IMR-90 (cell line): Measurements from ENCODE around the gene PFDN5. TPM values are rescaled to one million over a fixed set of nuclear protein-coding genes. Genes with fewer than 3 reads are reported as not detected.

ENCODE experiments used
- ATAC-seq: fragments of 200-7000 bp; cut with Tn5 transposase; 2 replicates; pipeline ENCODE4 v1.9.1; 2020; ENCODE audit warnings: low read depth, mild to moderate bottlenecking, moderate library complexity
- BruUV-seq: library from RNA; stranded (reverse); fragments of 400-500 nt; replicated peaks from 2 replicates; lab custom pipeline; 2021; lab: Mats Ljungman, UMichigan
- CTCF ChIA-PET: fragments of 300-600 bp; formaldehyde crosslinking; extraction: SDS; loops from one replicate; lab custom pipeline; 2021; ENCODE audit warnings: antibody characterized with exemption; lab: Yijun Ruan, JAX
- POLR2A ChIA-PET: fragments of 300-600 bp; sonication (Branson Sonifier 250); formaldehyde crosslinking; loops from one replicate; lab custom pipeline; 2022; ENCODE audit warnings: antibody characterized with exemption; ENCODE audit not compliant: unreplicated experiment; lab: Charles Lee
- DNase-seq: peaks from one replicate; pipeline ENCODE4 v3.0.0; 2013
- H2AFZ ChIP-seq: replicated peaks from 2 replicates; pipeline ENCODE3; 2013; ENCODE audit warnings: low read length, mild to moderate bottlenecking; ENCODE audit not compliant: poor library complexity
- H2AK5ac ChIP-seq: 2 replicates; pipeline ENCODE4 v1.6.1; 2013; ENCODE audit warnings: low read depth, low read length, inconsistent platforms
- H2AK9ac ChIP-seq: replicated peaks from 2 replicates; pipeline ENCODE3; 2013; ENCODE audit warnings: mild to moderate bottlenecking, low read depth, low read length, moderate library complexity; ENCODE audit not compliant: poor library complexity
- H2BK120ac ChIP-seq: 2 replicates; pipeline ENCODE4 v1.6.1; 2013; ENCODE audit warnings: low read depth, low read length, inconsistent platforms
- H2BK15ac ChIP-seq: 3 replicates; pipeline ENCODE4 v1.6.1; 2013; ENCODE audit warnings: low read depth, low read length, inconsistent platforms
- H2BK20ac ChIP-seq: 2 replicates; pipeline ENCODE4 v1.6.1; 2013; ENCODE audit warnings: low read depth, mild to moderate bottlenecking, inconsistent platforms, low read length, moderate library complexity
- H2BK5ac ChIP-seq: 2 replicates; pipeline ENCODE4 v1.6.1; 2013; ENCODE audit warnings: mild to moderate bottlenecking, low read depth, low read length, inconsistent platforms; ENCODE audit not compliant: poor library complexity, severe bottlenecking
- H3K14ac ChIP-seq: replicated peaks from 2 replicates; pipeline ENCODE4 v1.6.1; 2013; ENCODE audit warnings: low read depth, low read length, inconsistent platforms
- H3K18ac ChIP-seq: 2 replicates; pipeline ENCODE4 v1.6.1; 2013; ENCODE audit warnings: low read depth, low read length, control low read depth
- H3K23ac ChIP-seq: 2 replicates; pipeline ENCODE4 v1.6.1; 2013; ENCODE audit warnings: low read depth, low read length, inconsistent platforms
- H3K27ac ChIP-seq: 2 replicates; pipeline ENCODE4 v1.5.1; 2013; ENCODE audit warnings: mild to moderate bottlenecking, control low read depth, low read length; ENCODE audit not compliant: insufficient read depth
- H3K27me3 ChIP-seq: 2 replicates; pipeline ENCODE4 v1.6.1; 2013; ENCODE audit warnings: low read length; ENCODE audit not compliant: control insufficient read depth, insufficient read depth
- H3K36me3 ChIP-seq: 2 replicates; pipeline ENCODE4 v1.6.1; 2013; ENCODE audit warnings: low read length, mixed read lengths; ENCODE audit not compliant: control insufficient read depth, insufficient read depth
- H3K4ac ChIP-seq: 2 replicates; pipeline ENCODE4 v1.6.1; 2013; ENCODE audit warnings: low read depth, low read length, inconsistent platforms
- H3K4me1 ChIP-seq: 2 replicates; pipeline ENCODE4 v1.6.1; 2013; ENCODE audit warnings: low read length, mixed read lengths; ENCODE audit not compliant: control insufficient read depth, insufficient read depth
- H3K4me2 ChIP-seq: 2 replicates; pipeline ENCODE4 v1.6.1; 2013; ENCODE audit warnings: low read depth, mild to moderate bottlenecking, control low read depth, low read length, moderate library complexity
- H3K4me3 ChIP-seq: 2 replicates; pipeline ENCODE4 v1.5.1; 2013; ENCODE audit warnings: low read depth, mild to moderate bottlenecking, control low read depth, low read length, moderate library complexity; ENCODE audit not compliant: insufficient read depth
- H3K56ac ChIP-seq: 2 replicates; pipeline ENCODE4 v1.6.1; 2013; ENCODE audit warnings: low read length, inconsistent platforms; ENCODE audit not compliant: insufficient read depth; ENCODE audit errors: extremely low read depth
- H3K79me1 ChIP-seq, 2 experiments: 2 replicates each; pipeline ENCODE4 v1.6.1; 2013; ENCODE audit warnings: low read length in 2 of 2, inconsistent platforms in 1 of 2, low read depth in 1 of 2
- H3K9ac ChIP-seq: 2 replicates; pipeline ENCODE4 v1.6.1; 2013; ENCODE audit warnings: low read depth, low read length, control low read depth
- H3K9me1 ChIP-seq: 2 replicates; pipeline ENCODE4 v1.6.1; 2013; ENCODE audit warnings: low read length, inconsistent platforms; ENCODE audit not compliant: insufficient read depth
- H3K9me3 ChIP-seq: 2 replicates; pipeline ENCODE4 v1.6.1; 2013; ENCODE audit warnings: low read length; ENCODE audit not compliant: control insufficient read depth, insufficient read depth
- H4K20me1 ChIP-seq: 2 replicates; pipeline ENCODE4 v1.6.1; 2013; ENCODE audit warnings: low read length, inconsistent platforms; ENCODE audit not compliant: insufficient read depth
- H4K5ac ChIP-seq: 2 replicates; pipeline ENCODE4 v1.6.1; 2013; ENCODE audit warnings: mild to moderate bottlenecking, low read depth, low read length, control low read depth
- H4K8ac ChIP-seq, 2 experiments: 2 replicates each; pipeline ENCODE4 v1.6.1; 2013; ENCODE audit warnings: low read depth in 2 of 2, low read length in 2 of 2, control low read depth in 1 of 2, inconsistent platforms in 1 of 2
- H4K91ac ChIP-seq: 2 replicates; pipeline ENCODE4 v1.6.1; 2013; ENCODE audit warnings: low read depth, low read length, inconsistent platforms; ENCODE audit not compliant: insufficient read depth
- MXI1 ChIP-seq: IDR thresholded peaks from 2 replicates; pipeline ENCODE4 v1.6.1; 2012; ENCODE audit warnings: low read depth, mild to moderate bottlenecking, low read length, moderate library complexity, borderline replicate concordance
- POLR2A ChIP-seq: IDR thresholded peaks from 2 replicates; pipeline ENCODE4 v1.6.1; 2012; ENCODE audit warnings: mild to moderate bottlenecking, low read depth, low read length
- RAD21 ChIP-seq: IDR thresholded peaks from 2 replicates; pipeline ENCODE4 v1.6.1; 2012; ENCODE audit warnings: low read length, improper control_type of control experiment
- RCOR1 ChIP-seq: IDR thresholded peaks from 2 replicates; pipeline ENCODE4 v1.6.1; 2012; ENCODE audit warnings: mild to moderate bottlenecking, low read length, improper control_type of control experiment; ENCODE audit not compliant: insufficient replicate concordance
- WGBS, 2 experiments: methylation state at CpG; one replicate each; pipeline versions ENCODE4 v1.1.5 to v1.1.7; 2013; ENCODE audit warnings: missing lambda C conversion rate in 2 of 2; ENCODE audit not compliant: insufficient read length in 1 of 2; ENCODE audit errors: extremely low coverage in 2 of 2; 5-methylcytosine and 5-hydroxymethylcytosine counted together
- dilution Hi-C: fragments of 300-500 bp; cut with HindIII; formaldehyde crosslinking; loops from one replicate; pipeline ENCODE4 v1.14.3; 2018; ENCODE audit warnings: low sequenced_read_pairs; ENCODE audit not compliant: unreplicated experiment
- in situ Hi-C: fragments of 300-500 bp; cut with MboI; formaldehyde crosslinking; loops from 3 replicates; pipeline ENCODE4 v1.14.3; 2019; ENCODE audit warnings: low sequenced_read_pairs, inconsistent platforms, mixed read lengths
- intact Hi-C: fragments of 100-400 bp; cut with micrococcal nuclease; formaldehyde crosslinking; loops from 2 replicates; pipeline ENCODE4 v1.10.0; 2022
- polyA plus RNA-seq, 3 experiments: library from polyadenylated mRNA; depleted of rRNA; stranded (reverse); fragments of >200 nt; gene quantifications; 2 replicates each; pipeline ENCODE4 v1.2.3, GENCODE V29; 2012; ENCODE audit warnings: low replicate concordance in 1 of 3
- total RNA-seq: library from RNA; depleted of rRNA; stranded (reverse); fragments of >200 nt; gene quantifications from 2 replicates; pipeline ENCODE4 v1.2.3, GENCODE V29; 2012
- TF ChIP-seq, protein P1 (sequence below): fragments of 150-350 bp; IDR thresholded peaks from 2 replicates; pipeline ENCODE4 v1.6.1; 2016; ENCODE audit warnings: low read depth, mild to moderate bottlenecking, low read length, moderate library complexity, borderline replicate concordance

The PFDN5 gene
- total and polyA plus RNA-seq, 2 of the 4 experiments (the other 2 are of a cell fraction): 1,011 to 1,338 TPM

DNA sequence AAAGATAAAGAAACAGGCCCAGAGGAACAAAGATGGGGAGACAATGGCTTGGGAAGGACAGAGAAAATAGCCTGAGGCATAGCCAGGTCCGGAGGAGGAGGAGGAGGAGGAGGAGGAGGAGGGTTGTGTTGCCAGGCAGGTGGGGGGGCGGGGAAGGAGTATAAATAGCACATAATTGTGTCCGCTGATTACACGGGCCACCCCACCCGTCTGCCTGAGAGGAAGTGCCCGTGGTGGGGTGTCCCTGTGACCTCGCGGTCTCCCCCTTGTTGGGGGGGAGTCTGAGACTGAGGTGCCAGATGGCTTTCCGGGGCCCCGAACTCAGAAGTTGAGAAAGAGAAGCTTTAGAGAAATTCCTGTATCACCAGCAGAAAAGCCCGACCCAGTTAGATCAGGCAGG lies 42.7 kb downstream of the PFDN5 start:
- ChIA-PET POLR2A (no interaction called here), CTCF (no interaction called here)
- no peak overlapping the region for H2AFZ ChIP-seq
- H2BK20ac ChIP-seq: no peak overlapping the region
- in situ Hi-C loops: no loop called here
- dilution Hi-C loops: no loop called here
- ATAC-seq (no peak), DNase-seq (no peak)
- no peak overlapping the region for H2AK9ac ChIP-seq
- no peaks in the 10 kb centered on the region for H3K79me1 ChIP-seq
- no peak overlapping the region for H4K8ac ChIP-seq
- TF ChIP-seq MXI1: no peak
- TF ChIP-seq RAD21: no peak
- TF ChIP-seq, protein P1, sequence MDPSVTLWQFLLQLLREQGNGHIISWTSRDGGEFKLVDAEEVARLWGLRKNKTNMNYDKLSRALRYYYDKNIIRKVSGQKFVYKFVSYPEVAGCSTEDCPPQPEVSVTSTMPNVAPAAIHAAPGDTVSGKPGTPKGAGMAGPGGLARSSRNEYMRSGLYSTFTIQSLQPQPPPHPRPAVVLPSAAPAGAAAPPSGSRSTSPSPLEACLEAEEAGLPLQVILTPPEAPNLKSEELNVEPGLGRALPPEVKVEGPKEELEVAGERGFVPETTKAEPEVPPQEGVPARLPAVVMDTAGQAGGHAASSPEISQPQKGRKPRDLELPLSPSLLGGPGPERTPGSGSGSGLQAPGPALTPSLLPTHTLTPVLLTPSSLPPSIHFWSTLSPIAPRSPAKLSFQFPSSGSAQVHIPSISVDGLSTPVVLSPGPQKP: no peak
- TF ChIP-seq RCOR1: no peak
- TF ChIP-seq POLR2A: no peak
- H3K18ac ChIP-seq: no peak overlapping the region
- H3K4ac ChIP-seq: no peak overlapping the region
- no peak overlapping the region for H3K27ac ChIP-seq
- no peak overlapping the region for H3K56ac ChIP-seq
- intact Hi-C loops: no loop called here
- peaks cover 6% of the 10 kb centered on the region; the same call in 1 of the 2 replicates for H3K9me1 ChIP-seq
- peaks cover 75% of the 10 kb centered on the region for H3K27me3 ChIP-seq
- H3K4me2 ChIP-seq: no peak overlapping the region
- no peaks in the 10 kb centered on the region for H4K20me1 ChIP-seq
- no peak overlapping the region for H2BK5ac ChIP-seq
- H3K4me3 ChIP-seq: no peak overlapping the region
- no peak overlapping the region for H3K14ac ChIP-seq
- no peaks in the 10 kb centered on the region for H3K36me3 ChIP-seq
- no peak overlapping the region for H2BK120ac ChIP-seq
- no peak overlapping the region for H4K5ac ChIP-seq
- no peak overlapping the region for H3K23ac ChIP-seq
- no peak overlapping the region for H2BK15ac ChIP-seq
- 34% methylated on average over 4 of the region's 11 CpGs; no CpG with 5 or more reads in 1 of the 2 experiments for WGBS, 2 experiments
- H4K91ac ChIP-seq: no peak overlapping the region
- no peak overlapping the region for H2AK5ac ChIP-seq
- no peaks in the 10 kb centered on the region for H3K4me1 ChIP-seq
- no peaks in the 10 kb centered on the region for H3K9me3 ChIP-seq
- H3K9ac ChIP-seq: no peak overlapping the region
- BruUV-seq: no TSS peak
